OCI-LY7 (cell line): ENCODE measurements around the gene TRAPPC14. TPM values are rescaled to one million over a fixed set of nuclear protein-coding genes. Genes with fewer than 3 reads are reported as not detected.
A peak's percentile ranks its signal among the peaks of the same experiment; 100 is the strongest.

Source experiments
- BruUV-seq: library from RNA; stranded (reverse); fragments of 400-500 nt; replicated peaks from 2 replicates; lab custom pipeline; 2021; lab: Mats Ljungman, UMichigan
- CTCF ChIA-PET: fragments of 300-600 bp; sonication (Branson Sonifier 250); formaldehyde crosslinking; loops from one replicate; lab custom pipeline; 2022; ENCODE audit warnings: antibody characterized with exemption; ENCODE audit not compliant: unreplicated experiment; lab: Charles Lee
- POLR2A ChIA-PET: fragments of 300-600 bp; sonication (Branson Sonifier 250); formaldehyde crosslinking; loops from one replicate; lab custom pipeline; 2022; ENCODE audit warnings: antibody characterized with exemption; lab: Charles Lee
- DNase-seq: peaks from one replicate; pipeline ENCODE4 v3.0.0-alpha.2; 2015; ENCODE audit warnings: low spot score
- H2AFZ ChIP-seq: fragments of 200-600 bp; sonication (generic), shearing (Covaris generic); 2 replicates; pipeline ENCODE4 v1.6.1; 2014; ENCODE audit warnings: mild to moderate bottlenecking, antibody characterized with exemption, low read length, moderate library complexity
- H3K27ac ChIP-seq: fragments of 200-600 bp; sonication (generic); 2 replicates; pipeline ENCODE4 v1.5.1; 2014; ENCODE audit warnings: mixed run types, low read depth, mild to moderate bottlenecking, moderate library complexity, low read length, inconsistent platforms; ENCODE audit not compliant: poor library complexity, severe bottlenecking
- H3K36me3 ChIP-seq: fragments of 200-600 bp; sonication (generic); 2 replicates; pipeline ENCODE4 v1.6.1; 2014; ENCODE audit warnings: mild to moderate bottlenecking, antibody characterized with exemption, low read length, moderate library complexity, mixed read lengths; ENCODE audit not compliant: insufficient read depth
- H3K4me1 ChIP-seq: fragments of 200-600 bp; sonication (generic); 2 replicates; pipeline ENCODE4 v1.5.1; 2014; ENCODE audit warnings: mild to moderate bottlenecking, low read length; ENCODE audit not compliant: insufficient read depth, poor library complexity, severe bottlenecking
- H3K4me2 ChIP-seq: fragments of 200-600 bp; sonication (generic); 2 replicates; pipeline ENCODE4 v1.6.1; 2014; ENCODE audit warnings: mild to moderate bottlenecking, low read length
- H3K4me3 ChIP-seq: fragments of 200-600 bp; sonication (generic); 2 replicates; pipeline ENCODE4 v1.5.1; 2014; ENCODE audit warnings: mild to moderate bottlenecking, low read depth, low read length; ENCODE audit not compliant: poor library complexity, severe bottlenecking
- H3K79me2 ChIP-seq: fragments of 200-600 bp; sonication (generic); 2 replicates; pipeline ENCODE4 v1.6.1; 2016; ENCODE audit warnings: low read depth, mild to moderate bottlenecking, low read length, moderate library complexity, mixed read lengths; ENCODE audit not compliant: insufficient read depth
- H3K9me2 ChIP-seq: fragments of 200-600 bp; sonication (generic); 2 replicates; pipeline ENCODE4 v1.6.1; 2016; ENCODE audit warnings: mild to moderate bottlenecking, low read length, mixed read lengths; ENCODE audit not compliant: insufficient read depth
- H3K9me3 ChIP-seq: fragments of 200-600 bp; sonication (generic); 2 replicates; pipeline ENCODE4 v1.6.1; 2014; ENCODE audit warnings: mild to moderate bottlenecking, mixed run types, low read length, mixed read lengths
- H4K20me1 ChIP-seq: fragments of 200-600 bp; sonication (generic); 2 replicates; pipeline ENCODE4 v1.6.1; 2014; ENCODE audit warnings: mild to moderate bottlenecking, antibody characterized with exemption, low read length, moderate library complexity, mixed read lengths; ENCODE audit not compliant: insufficient read depth
- CTCF ChIP-seq: fragments of 200-600 bp; sonication (generic); conservative IDR thresholded peaks from 2 replicates; pipeline ENCODE4 v1.5.1; 2014; ENCODE audit warnings: mild to moderate bottlenecking, antibody characterized with exemption, low read length, moderate library complexity, mixed read lengths
- EZH2phosphoT487 ChIP-seq: fragments of 200-600 bp; sonication (generic); IDR thresholded peaks from 2 replicates; pipeline ENCODE4 v1.6.1; 2018; ENCODE audit warnings: low read depth, borderline replicate concordance, mild to moderate bottlenecking, mixed run types, antibody characterized with exemption, low read length, moderate library complexity, mixed read lengths
- intact Hi-C: fragments of 100-400 bp; cut with micrococcal nuclease; formaldehyde crosslinking; loops from one replicate; pipeline ENCODE4 v1.10.0; 2022; ENCODE audit not compliant: unreplicated experiment
- total RNA-seq, 2 experiments: library from RNA; depleted of rRNA in 1 of 2; stranded (reverse); fragments of >200 nt in 1 of 2; shearing (Covaris generic) in 1 of 2; gene quantifications; 2 replicates each; pipeline ENCODE4 v1.2.3, GENCODE V29; 2014 to 2022

TRAPPC14 gene
- total RNA-seq, 2 experiments from 2014 or later, result 38.8 to 41.6 TPM

GRCh38 chr7:100163871-100164270 is 5.3 kb upstream of the TRAPPC14 start:
- no peaks in the 10 kb centered on the region for H3K79me2 ChIP-seq
- no peaks in the 10 kb centered on the region for H4K20me1 ChIP-seq
- H3K27ac ChIP-seq, result no peak overlapping the region
- H3K4me2 ChIP-seq, result no peak overlapping the region
- TF ChIP-seq EZH2phosphoT487 (no peak), CTCF (no peak)
- POLR2A ChIA-PET, result interaction anchor here (0.6 to 1.2 kb wide), 6 partner anchors 9 to 232 kb away, joined by 3 to 7 read pairs (median 4); no protein-coding TSS in a partner anchor
- no peaks in the 10 kb centered on the region for H3K9me3 ChIP-seq
- BruUV-seq, result no TSS peak
- no peak overlapping the region for H3K4me3 ChIP-seq
- intact Hi-C loops, result no loop called here
- no peak for DNase-seq
- no peaks in the 10 kb centered on the region for H3K36me3 ChIP-seq
- H3K4me1 ChIP-seq, result peaks cover 40% of the 10 kb centered on the region
- CTCF ChIA-PET, result interaction anchor here (1.3 kb wide), 1 partner anchor 15 kb away, joined by 3 read pairs; the partner anchor contains the start of gene LAMTOR4
- H3K9me2 ChIP-seq, result no peaks in the 10 kb centered on the region
- H2AFZ ChIP-seq, result no peak overlapping the region

- Histone ChIP-seq H3K9me3 (no peaks in the 10 kb centered on the region), H3K36me3 (no peaks in the 10 kb centered on the region), H3K4me2 (peak overlapping the region; percentile 49), H3K4me3 (no peak overlapping the region), H3K27ac (no peak overlapping the region), H3K4me1 (peaks cover 34% of the 10 kb centered on the region), H3K79me2 (no peaks in the 10 kb centered on the region; the same call in 1 of the 2 replicates), H3K9me2 (no peaks in the 10 kb centered on the region), H4K20me1 (no peaks in the 10 kb centered on the region), H2AFZ (peak overlapping the region; percentile 50; the same call in 1 of the 2 replicates)
- TF ChIP-seq CTCF, result no peak
- no peak for TF ChIP-seq EZH2phosphoT487
- intact Hi-C loops, result no loop called here
- POLR2A ChIA-PET, result interaction anchor here (0.6 to 1.2 kb wide), 6 partner anchors 9 to 233 kb away, joined by 3 to 7 read pairs (median 4); no protein-coding TSS in a partner anchor
- no TSS peak for BruUV-seq
- CTCF ChIA-PET, result interaction anchor here (1.3 kb wide), 1 partner anchor 14 kb away, joined by 3 read pairs; the partner anchor contains the start of gene LAMTOR4
- DNase-seq, result peak; percentile 40
Observed at GRCh38 chr7:100163006-100163531, 4.5 kb upstream of the TRAPPC14 start.

GRCh38 chr7:100160067-100160466 is 1.5 kb upstream of the TRAPPC14 start:
- intact Hi-C loops, result no loop called here
- peaks cover 7% of the 10 kb centered on the region; the same call in 1 of the 2 replicates for H3K79me2 ChIP-seq
- TF ChIP-seq CTCF (no peak), EZH2phosphoT487 (no peak)
- ChIA-PET CTCF (interaction anchor here (0.6 kb wide), 1 partner anchor 11 kb away, joined by 3 read pairs; the partner anchor contains the start of gene LAMTOR4), POLR2A (interaction anchor here (0.6 to 1.3 kb wide), 3 partner anchors 16 to 87 kb away, joined by 4 read pairs; no protein-coding TSS in a partner anchor)
- no peaks in the 10 kb centered on the region for H3K9me2 ChIP-seq
- H3K36me3 ChIP-seq, result peaks cover 26% of the 10 kb centered on the region
- no peak overlapping the region for H3K27ac ChIP-seq
- no peaks in the 10 kb centered on the region for H3K9me3 ChIP-seq
- H2AFZ ChIP-seq, result no peak overlapping the region
- no TSS peak for BruUV-seq
- H4K20me1 ChIP-seq, result peaks cover 10% of the 10 kb centered on the region; the same call in 1 of the 2 replicates
- no peak for DNase-seq
- no peak overlapping the region for H3K4me3 ChIP-seq
- H3K4me2 ChIP-seq, result no peak overlapping the region
- H3K4me1 ChIP-seq, result peaks cover 39% of the 10 kb centered on the region
